SK-N-SH (cell line): ENCODE results near the gene TMEM229A. TPM values are rescaled to one million over a fixed set of nuclear protein-coding genes. Genes with fewer than 3 reads are reported as not detected.

ENCODE experiments used
- CTCF ChIA-PET: fragments of 300-600, 350-600 bp; formaldehyde crosslinking; extraction: SDS; loops from one replicate; lab custom pipeline; 2021; lab: Yijun Ruan, JAX
- POLR2A ChIA-PET: fragments of 350-600 bp; sonication (Branson Sonifier 250); formaldehyde crosslinking; extraction: SDS; loops from one replicate; lab custom pipeline; 2020; ENCODE audit warnings: antibody characterized with exemption, inconsistent platforms; lab: Yijun Ruan, JAX
- DNase-seq: peaks from one replicate; pipeline ENCODE4 v3.0.0; 2012
- H2AFZ ChIP-seq: fragments of 200-600 bp; sonication (generic); 2 replicates; pipeline ENCODE4 v1.8.1; 2016; ENCODE audit warnings: antibody characterized with exemption, mild to moderate bottlenecking, low read depth
- H3F3A ChIP-seq: fragments of 200-600 bp; sonication (generic); replicated peaks from 2 replicates; pipeline ENCODE3; 2016; ENCODE audit warnings: antibody characterized with exemption, mild to moderate bottlenecking; ENCODE audit not compliant: insufficient read depth
- H3K27ac ChIP-seq, 2 experiments: fragments of 200-500 bp in 1 of 2; fragments of 200-600 bp in 1 of 2; sonication (Bioruptor generic) in 1 of 2; sonication (generic), shearing (Covaris generic) in 1 of 2; 2 replicates each; pipeline versions ENCODE4 v1.5.1 to v1.6.1; 2014 to 2016; ENCODE audit warnings: low read depth in 2 of 2, inconsistent platforms in 1 of 2, low read length in 1 of 2, mild to moderate bottlenecking in 1 of 2, mixed read lengths in 1 of 2
- H3K27me3 ChIP-seq: fragments of 200-600 bp; sonication (generic), shearing (Covaris generic); 2 replicates; pipeline ENCODE4 v1.6.1; 2016; ENCODE audit warnings: mixed run types; ENCODE audit not compliant: insufficient read depth
- H3K36me3 ChIP-seq, 2 experiments: fragments of 200-500 bp in 1 of 2; fragments of 200-600 bp in 1 of 2; sonication (Bioruptor generic) in 1 of 2; sonication (generic) in 1 of 2; replicated peaks in 1 of 2; 2 replicates each; pipeline versions ENCODE3 to v1.5.1; 2014 to 2016; ENCODE audit warnings: low read length in 1 of 2, mild to moderate bottlenecking in 1 of 2; ENCODE audit not compliant: insufficient read depth in 2 of 2, control insufficient read depth in 1 of 2
- H3K4me1 ChIP-seq, 2 experiments: fragments of 200-500 bp in 1 of 2; fragments of 200-600 bp in 1 of 2; sonication (Bioruptor generic) in 1 of 2; sonication (generic), shearing (Covaris generic) in 1 of 2; 2 replicates each; pipeline versions ENCODE4 v1.5.1 to v1.6.1; 2014 to 2016; ENCODE audit warnings: low read depth in 1 of 2, low read length in 1 of 2, mixed run types in 1 of 2; ENCODE audit not compliant: insufficient read depth in 2 of 2, control insufficient read depth in 1 of 2
- H3K4me2 ChIP-seq: fragments of 200-600 bp; sonication (generic), shearing (Covaris generic); 2 replicates; pipeline ENCODE4 v1.6.1; 2017; ENCODE audit warnings: mixed run types
- H3K4me3 ChIP-seq, 2 experiments: fragments of 200-500 bp in 1 of 2; fragments of 200-600 bp in 1 of 2; sonication (Bioruptor generic) in 1 of 2; sonication (generic), shearing (Covaris generic) in 1 of 2; 2 replicates each; pipeline versions ENCODE4 v1.5.1 to v1.8.1; 2014 to 2016; ENCODE audit warnings: low read depth in 2 of 2, inconsistent platforms in 1 of 2, low read length in 1 of 2, mild to moderate bottlenecking in 1 of 2, mixed read lengths in 1 of 2, moderate library complexity in 1 of 2
- H3K79me2 ChIP-seq: fragments of 200-600 bp; sonication (generic); 2 replicates; pipeline ENCODE4 v1.8.1; 2017; ENCODE audit warnings: mild to moderate bottlenecking; ENCODE audit not compliant: insufficient read depth
- H3K9ac ChIP-seq: fragments of 200-600 bp; sonication (generic); 2 replicates; pipeline ENCODE4 v1.6.1; 2017; ENCODE audit warnings: mixed run types
- H3K9me2 ChIP-seq: fragments of 200-600 bp; sonication (generic); 2 replicates; pipeline ENCODE4 v1.6.1; 2017; ENCODE audit warnings: mixed run types
- H3K9me3 ChIP-seq: fragments of 200-600 bp; sonication (generic); 2 replicates; pipeline ENCODE4 v1.6.1; 2017; ENCODE audit warnings: mixed run types, mild to moderate bottlenecking, moderate library complexity
- H4K20me1 ChIP-seq: fragments of 200-600 bp; sonication (generic); 2 replicates; pipeline ENCODE4 v1.6.1; 2017; ENCODE audit warnings: mild to moderate bottlenecking, mixed run types; ENCODE audit not compliant: insufficient read depth
- ELF1 ChIP-seq: IDR thresholded peaks from 2 replicates; pipeline ENCODE4 v1.4.0; 2012
- EZH2phosphoT487 ChIP-seq: fragments of 200-600 bp; sonication (generic); IDR thresholded peaks from 2 replicates; pipeline ENCODE4 v1.6.1; 2017; ENCODE audit warnings: low read depth, mixed run types, mild to moderate bottlenecking, antibody characterized with exemption, moderate library complexity, borderline replicate concordance
- FOSL2 ChIP-seq: IDR thresholded peaks from 2 replicates; pipeline ENCODE4 v1.4.0; 2012; ENCODE audit warnings: low read depth, mild to moderate bottlenecking, moderate library complexity, borderline replicate concordance
- FOXJ3 ChIP-seq: sonication (generic); formaldehyde crosslinking; IDR thresholded peaks from 2 replicates; pipeline ENCODE4 v1.5.1; 2020; ENCODE audit warnings: mild to moderate bottlenecking, missing genetic modification reagents
- FOXM1 ChIP-seq: IDR thresholded peaks from 2 replicates; pipeline ENCODE4 v1.4.0; 2012; ENCODE audit warnings: low read depth, mild to moderate bottlenecking
- GABPA ChIP-seq: IDR thresholded peaks from 2 replicates; pipeline ENCODE4 v1.4.0; 2012; ENCODE audit warnings: low read depth, mild to moderate bottlenecking
- GATA2 ChIP-seq: sonication (generic); formaldehyde crosslinking; IDR thresholded peaks from 2 replicates; pipeline ENCODE4 v1.5.0; 2020; ENCODE audit warnings: mild to moderate bottlenecking, missing genetic modification reagents
- JUND ChIP-seq: IDR thresholded peaks from 2 replicates; pipeline ENCODE4 v1.4.0; 2012
- MEF2A ChIP-seq: IDR thresholded peaks from 2 replicates; pipeline ENCODE4 v1.4.0; 2012; ENCODE audit warnings: low read depth, borderline replicate concordance
- MXI1 ChIP-seq: IDR thresholded peaks from 2 replicates; pipeline ENCODE4 v1.6.1; 2012; ENCODE audit warnings: mild to moderate bottlenecking, low read depth, low read length, improper control_type of control experiment
- NFIC ChIP-seq: IDR thresholded peaks from 2 replicates; pipeline ENCODE4 v1.4.0; 2012; ENCODE audit warnings: borderline replicate concordance
- NRF1 ChIP-seq: IDR thresholded peaks from 2 replicates; pipeline ENCODE4 v1.6.1; 2012; ENCODE audit warnings: low read depth, mild to moderate bottlenecking, low read length
- PBX3 ChIP-seq: IDR thresholded peaks from 2 replicates; pipeline ENCODE4; 2012
- POLR2AphosphoS5 ChIP-seq: IDR thresholded peaks from 2 replicates; pipeline ENCODE4 v1.6.1; 2012; ENCODE audit warnings: low read depth, low read length
- RCOR1 ChIP-seq: fragments of 150-350 bp; IDR thresholded peaks from 2 replicates; pipeline ENCODE4 v1.6.1; 2017; ENCODE audit warnings: antibody characterized with exemption, low read length
- REST ChIP-seq: IDR thresholded peaks from 2 replicates; pipeline ENCODE4 v1.6.1; 2012; ENCODE audit warnings: mild to moderate bottlenecking, low read depth, low read length, moderate library complexity
- RFX5 ChIP-seq: IDR thresholded peaks from 2 replicates; pipeline ENCODE4 v1.6.1; 2012; ENCODE audit warnings: mild to moderate bottlenecking, improper control_type of control experiment, low read length
- RXRA ChIP-seq: IDR thresholded peaks from 2 replicates; pipeline ENCODE4 v1.4.0; 2012; ENCODE audit warnings: low read depth, mild to moderate bottlenecking, borderline replicate concordance
- SMC3 ChIP-seq: IDR thresholded peaks from 2 replicates; pipeline ENCODE4 v1.6.1; 2012; ENCODE audit warnings: low read depth, low read length, improper control_type of control experiment
- TAF1 ChIP-seq: IDR thresholded peaks from 2 replicates; pipeline ENCODE4 v1.6.1; 2012; ENCODE audit warnings: low read depth, mild to moderate bottlenecking, low read length, moderate library complexity, borderline replicate concordance
- TCF12 ChIP-seq: IDR thresholded peaks from 2 replicates; pipeline ENCODE4 v1.4.0; 2012
- WGBS: methylation state at CpG from one replicate; pipeline ENCODE4 v1.1.6; 2017; ENCODE audit warnings: low lambda C conversion rate; 5-methylcytosine and 5-hydroxymethylcytosine counted together
- polyA plus RNA-seq, 3 experiments: library from polyadenylated mRNA; depleted of rRNA; stranded (reverse); fragments of >200 nt; gene quantifications; 2 replicates each; pipeline ENCODE4 v1.2.3, GENCODE V29; 2012
- TF ChIP-seq, protein P1 (sequence below): fragments of 200-600 bp; sonication (generic); IDR thresholded peaks from 2 replicates; pipeline ENCODE4 v1.6.1; 2017; ENCODE audit warnings: antibody characterized with exemption, mild to moderate bottlenecking, moderate library complexity

The TMEM229A gene
- polyA plus RNA-seq, 1 of the 3 experiments (the other 2 are of a cell fraction), result 0.35 TPM

GRCh38 chr7:124042826-124043225 lies 10.0 kb upstream of the TMEM229A start:
- H3K27ac ChIP-seq, result no peak overlapping the region
- H3K9ac ChIP-seq, result no peak overlapping the region
- H3K27me3 ChIP-seq, result no peaks in the 10 kb centered on the region
- H3K4me3 ChIP-seq, result no peak overlapping the region
- no peaks in the 10 kb centered on the region for H3K9me3 ChIP-seq
- no peaks in the 10 kb centered on the region for H3K79me2 ChIP-seq
- 49% methylated on average over 2 of the region's 2 CpGs for WGBS
- DNase-seq, result no peak
- TF ChIP-seq NRF1 (no peak), GABPA (no peak), TCF12 (no peak), ELF1 (no peak)
- TF ChIP-seq, protein P1, sequence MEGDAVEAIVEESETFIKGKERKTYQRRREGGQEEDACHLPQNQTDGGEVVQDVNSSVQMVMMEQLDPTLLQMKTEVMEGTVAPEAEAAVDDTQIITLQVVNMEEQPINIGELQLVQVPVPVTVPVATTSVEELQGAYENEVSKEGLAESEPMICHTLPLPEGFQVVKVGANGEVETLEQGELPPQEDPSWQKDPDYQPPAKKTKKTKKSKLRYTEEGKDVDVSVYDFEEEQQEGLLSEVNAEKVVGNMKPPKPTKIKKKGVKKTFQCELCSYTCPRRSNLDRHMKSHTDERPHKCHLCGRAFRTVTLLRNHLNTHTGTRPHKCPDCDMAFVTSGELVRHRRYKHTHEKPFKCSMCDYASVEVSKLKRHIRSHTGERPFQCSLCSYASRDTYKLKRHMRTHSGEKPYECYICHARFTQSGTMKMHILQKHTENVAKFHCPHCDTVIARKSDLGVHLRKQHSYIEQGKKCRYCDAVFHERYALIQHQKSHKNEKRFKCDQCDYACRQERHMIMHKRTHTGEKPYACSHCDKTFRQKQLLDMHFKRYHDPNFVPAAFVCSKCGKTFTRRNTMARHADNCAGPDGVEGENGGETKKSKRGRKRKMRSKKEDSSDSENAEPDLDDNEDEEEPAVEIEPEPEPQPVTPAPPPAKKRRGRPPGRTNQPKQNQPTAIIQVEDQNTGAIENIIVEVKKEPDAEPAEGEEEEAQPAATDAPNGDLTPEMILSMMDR, result no peak
- H3K4me1 ChIP-seq, result peaks cover 0 to 9% of the 10 kb centered on the region in 2 experiments; a peak in 2 of 4 replicates
- no peak overlapping the region for H2AFZ ChIP-seq
- H3F3A ChIP-seq, result no peaks in the 10 kb centered on the region
- H3K4me2 ChIP-seq, result no peak overlapping the region
- H3K9me2 ChIP-seq, result no peaks in the 10 kb centered on the region
- H4K20me1 ChIP-seq, result no peaks in the 10 kb centered on the region
- CTCF ChIA-PET, result interaction anchor here (1.0 to 1.8 kb wide), 2 partner anchors 10 to 13 kb away, joined by 3 to 7 read pairs; partner anchors contain the start of gene TMEM229A
- POLR2A ChIA-PET, result interaction anchor here (0.6 to 3.0 kb wide), 2 partner anchors 10 to 89 kb away, joined by 4 to 15 read pairs; partner anchors contain the start of gene TMEM229A
- H3K36me3 ChIP-seq, result no peaks in the 10 kb centered on the region

- no peaks in the 10 kb centered on the region for H3K9me2 ChIP-seq
- CTCF ChIA-PET, result interaction anchor here (0.9 to 1.4 kb wide), 3 partner anchors 10 to 26 kb away, joined by 3 to 4 read pairs (median 3); no protein-coding TSS in a partner anchor
- no peak overlapping the region for H3K4me3 ChIP-seq
- TF ChIP-seq POLR2AphosphoS5 (no peak), TAF1 (no peak), ELF1 (no peak), RXRA (no peak), FOSL2 (no peak), REST (no peak), PBX3 (no peak), FOXJ3 (no peak), RFX5 (no peak), SMC3 (no peak), FOXM1 (no peak), NRF1 (no peak), MXI1 (no peak), EZH2phosphoT487 (no peak), MEF2A (no peak), NFIC (no peak), JUND (no peak), GATA2 (no peak), RCOR1 (no peak)
- H2AFZ ChIP-seq, result no peak overlapping the region
- H3K79me2 ChIP-seq, result no peaks in the 10 kb centered on the region
- H3K27ac ChIP-seq, result no peak overlapping the region
- H3K4me1 ChIP-seq, result peaks cover 0 to 9% of the 10 kb centered on the region in 2 experiments; a peak in 3 of 4 replicates
- H3K4me2 ChIP-seq, result no peak overlapping the region
- no peak overlapping the region for H3K9ac ChIP-seq
- WGBS, result 34% methylated on average over 2 of the region's 2 CpGs
- H4K20me1 ChIP-seq, result no peaks in the 10 kb centered on the region
- H3F3A ChIP-seq, result no peaks in the 10 kb centered on the region
- H3K27me3 ChIP-seq, result no peaks in the 10 kb centered on the region
- POLR2A ChIA-PET, result no interaction called here
- H3K9me3 ChIP-seq, result no peaks in the 10 kb centered on the region
- no peak for DNase-seq
- no peaks in the 10 kb centered on the region for H3K36me3 ChIP-seq
Measured at GRCh38 chr7:124041439-124041838, 8.6 kb upstream of the TMEM229A start.
